ENCODE measurements around the gene USP19. TPM values are rescaled to one million over a fixed set of nuclear protein-coding genes. Genes with fewer than 3 reads are reported as not detected.

USP19 gene
- total RNA-seq, 4 donors from 2014 or later = 72.3 to 113 (median 83.6) TPM

GRCh38 chr3:49112262-49112661 is 8.4 kb downstream of the USP19 start:
- H3K36me3 ChIP-seq = peaks cover 6 to 100% (median 73%) of the 10 kb centered on the region in 3 donors
- 88 to 90% methylated on average over 14 of the region's 14 CpGs for WGBS, 2 donors
- TF ChIP-seq CTCF (IDR thresholded peaks at IDR 0.05) (no peak), POLR2A (IDR thresholded peaks at IDR 0.05) (no peak), EP300 (IDR thresholded peaks at IDR 0.05) (no peak)

GRCh38 chr3:49111347-49111746 is 9.3 kb downstream of the USP19 start:
- Histone ChIP-seq H3K4me1 (peaks cover 0 to 7% (median 0%) of the 10 kb centered on the region in 4 donors), H3K4me3 (no peak overlapping the region), H3K27ac (no peak overlapping the region), H3K27me3 (no peaks in the 10 kb centered on the region), H3K36me3 (peaks cover 3 to 98% (median 64%) of the 10 kb centered on the region in 3 donors), H3K9me3 (no peaks in the 10 kb centered on the region)
- WGBS, 2 donors = 62 to 80% methylated on average over 4 to 5 of the region's 6 CpGs
- no peak for DNase-seq (ENCODE audit: low spot score in 2 of 2)
- TF ChIP-seq POLR2A (IDR thresholded peaks at IDR 0.05) = no peak
- no peak for TF ChIP-seq EP300 (IDR thresholded peaks at IDR 0.05)
- TF ChIP-seq CTCF (IDR thresholded peaks at IDR 0.05) = no peak

More at GRCh38 chr3:49112262-49112661, 8.4 kb downstream of the USP19 start:
- no peak overlapping the region for H3K27ac ChIP-seq
- H3K9me3 ChIP-seq = no peaks in the 10 kb centered on the region
- no peak for DNase-seq (ENCODE audit: low spot score in 2 of 2)
- no peak overlapping the region for H3K4me3 ChIP-seq
- H3K4me1 ChIP-seq = peaks cover 0 to 7% (median 0%) of the 10 kb centered on the region in 4 donors
- no peaks in the 10 kb centered on the region for H3K27me3 ChIP-seq

GRCh38 chr3:49110780-49111179 is 9.8 kb downstream of the USP19 start:
- TF ChIP-seq CTCF (IDR thresholded peaks at IDR 0.05) (no peak), EP300 (IDR thresholded peaks at IDR 0.05) (no peak), POLR2A (IDR thresholded peaks at IDR 0.05) (no peak)
- Histone ChIP-seq H3K9me3 (no peaks in the 10 kb centered on the region), H3K27ac (no peak overlapping the region), H3K27me3 (no peaks in the 10 kb centered on the region), H3K4me1 (peaks cover 0 to 10% (median under 1%) of the 10 kb centered on the region in 4 donors), H3K4me3 (no peak overlapping the region), H3K36me3 (peaks cover 3 to 93% (median 58%) of the 10 kb centered on the region in 3 donors)
- DNase-seq (ENCODE audit: low spot score in 2 of 2) = no peak
- WGBS, 2 donors = 87% methylated on average over 12 to 13 of the region's 13 CpGs

DNA sequence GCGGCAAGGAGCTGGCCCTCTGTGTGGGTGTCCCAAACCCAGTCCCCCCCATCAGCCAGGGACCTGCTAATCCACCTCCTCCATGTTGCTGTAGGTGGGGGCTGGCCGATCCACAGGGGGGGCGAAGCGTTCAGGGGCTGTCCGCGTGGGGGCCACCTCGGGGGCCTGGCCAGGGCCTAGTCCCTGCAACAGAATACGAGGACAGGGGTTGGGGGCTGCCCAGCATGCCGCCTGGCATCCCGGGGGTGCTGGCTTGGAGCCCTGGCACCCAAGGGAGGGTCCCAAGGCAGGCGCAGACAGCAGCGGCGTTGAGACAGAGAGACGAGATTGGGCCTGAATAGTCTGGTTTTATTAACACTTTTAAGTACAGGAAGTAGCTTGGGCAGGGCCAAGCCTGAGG is 12.3 kb downstream of the USP19 start:
- H3K36me3 ChIP-seq = peaks cover 3 to 68% (median 35%) of the 10 kb centered on the region in 3 donors
- H3K4me1 ChIP-seq = peaks cover 0 to 27% (median 16%) of the 10 kb centered on the region in 4 donors
- peak overlapping the region in 1 of 4 donors; percentile 12 for H3K27ac ChIP-seq
- H3K27me3 ChIP-seq = no peaks in the 10 kb centered on the region
- TF ChIP-seq EP300 (IDR thresholded peaks at IDR 0.05) (no peak), POLR2A (IDR thresholded peaks at IDR 0.05) (no peak), CTCF (IDR thresholded peaks at IDR 0.05) (no peak)
- H3K9me3 ChIP-seq = no peaks in the 10 kb centered on the region
- WGBS, 2 donors = 52 to 58% methylated on average over 13 to 14 of the region's 14 CpGs
- no peak overlapping the region for H3K4me3 ChIP-seq
- DNase-seq (ENCODE audit: low spot score in 2 of 2) = no peak

- peak in 1 of 2 donors; percentile 77 for TF ChIP-seq EP300 (IDR thresholded peaks at IDR 0.05)
- TF ChIP-seq POLR2A (IDR thresholded peaks at IDR 0.05) = peak in 1 of 2 donors; percentile 45
- no peak for TF ChIP-seq CTCF (IDR thresholded peaks at IDR 0.05)
- 1% methylated on average over 36 to 41 of the region's 50 CpGs for WGBS, 2 donors
- H3K36me3 ChIP-seq = peaks cover 6 to 67% (median 24%) of the 10 kb centered on the region in 3 donors
- H3K4me3 ChIP-seq = peak within 1 kb of the TSS; percentile 64 to 95 (median 80)
- peak; percentile 89 to 94 for DNase-seq (ENCODE audit: low spot score in 2 of 2)
- no peaks in the 10 kb centered on the region for H3K9me3 ChIP-seq
- no peaks in the 10 kb centered on the region for H3K27me3 ChIP-seq
- peak within 1 kb of the TSS; percentile 4 to 88 (median 84) for H3K27ac ChIP-seq
- peaks cover 0 to 34% (median 17%) of the 10 kb centered on the region in 4 donors for H3K4me1 ChIP-seq
Measured at GRCh38 chr3:49104427-49105291, 16.0 kb downstream of the USP19 start, which contains the start of gene QARS1. Gene QARS1 (minus strand): TSS chr3:49104757. CDS start chr3:49104733, 24 bp downstream.
